ENCODE measurements around the gene RAB34.
"Not testable (repeated sequence)": the region's sequence is repeated elsewhere in the genome, so short reads cannot be mapped to it uniquely, and the experiment has no call there.

The RAB34 gene

GRCh38 chr17:28726627-28727491 lies 9.2 kb upstream of the RAB34 start:
- DNase-seq: peak; percentile 91 to 92

GRCh38 chr17:28726226-28726626 lies 8.6 kb upstream of the RAB34 start, which contains the start of gene TLCD1:
TLCD1 (minus strand) TSS chr17:28726233; CDS start chr17:28726097, 136 bp downstream.
- peak; percentile 58 to 75 for DNase-seq

GRCh38 chr17:28725660-28726225 lies 8.1 kb upstream of the RAB34 start:
- no peak for DNase-seq

GRCh38 chr17:28725166-28725659 lies 7.5 kb upstream of the RAB34 start:
- DNase-seq: no peak

GRCh38 chr17:28724500-28725165 lies 7.0 kb upstream of the RAB34 start:
- no peak for DNase-seq

GRCh38 chr17:28723836-28724499 lies 6.3 kb upstream of the RAB34 start:
- not testable (repeated sequence) for DNase-seq

GRCh38 chr17:28723159-28723835 lies 5.6 kb upstream of the RAB34 start:
- DNase-seq: no peak

- DNase-seq: no peak
Measured at GRCh38 chr17:28722417-28723158, 4.9 kb upstream of the RAB34 start.

GRCh38 chr17:28720997-28721329 lies 3.3 kb upstream of the RAB34 start:
- DNase-seq: not testable (repeated sequence)

GRCh38 chr17:28720247-28720996 lies 2.8 kb upstream of the RAB34 start:
- peak in 1 of 2 donors; percentile 43 for DNase-seq

- DNase-seq: no peak
Measured at GRCh38 chr17:28719021-28719433, 1.4 kb upstream of the RAB34 start.

GRCh38 chr17:28718333-28719020 lies 809 bp upstream of the RAB34 start:
- DNase-seq: no peak

GRCh38 chr17:28716740-28717577 lies 709 bp downstream of the RAB34 start:
- no peak for DNase-seq

- no peak for DNase-seq
Measured at GRCh38 chr17:28715217-28715616, 2.5 kb downstream of the RAB34 start.

GRCh38 chr17:28714281-28714680 lies 3.4 kb downstream of the RAB34 start:
- DNase-seq: no peak

GRCh38 chr17:28712705-28713415 lies 4.8 kb downstream of the RAB34 start:
- no peak for DNase-seq

- DNase-seq: peak; percentile 76 to 77
Measured at GRCh38 chr17:28712032-28712704, 5.5 kb downstream of the RAB34 start.

GRCh38 chr17:28711723-28712031 lies 6.0 kb downstream of the RAB34 start, which contains the start of gene PROCA1:
PROCA1 (minus strand) TSS chr17:28711888; CDS start chr17:28711660, 228 bp downstream.
- peak in 1 of 2 donors; percentile 38 for DNase-seq
